Endodermal cell (in vitro differentiated cells): ENCODE data around the gene ADPRS. TPM values are rescaled to one million over a fixed set of nuclear protein-coding genes. Genes with fewer than 3 reads are reported as not detected.

Source experiments
- DNase-seq: peaks from one replicate; pipeline ENCODE4 v3.0.0-alpha.2; 2017
- H3K27ac ChIP-seq: 2 replicates; pipeline ENCODE4 v1.5.1; 2013; ENCODE audit warnings: mild to moderate bottlenecking, low read depth, low read length, moderate library complexity
- H3K27me3 ChIP-seq: 2 replicates; pipeline ENCODE4 v1.6.1; 2013; ENCODE audit warnings: mild to moderate bottlenecking, low read length, moderate library complexity; ENCODE audit not compliant: insufficient read depth, control insufficient read depth, poor library complexity, severe bottlenecking
- H3K36me3 ChIP-seq: 2 replicates; pipeline ENCODE4 v1.7.0; 2013; ENCODE audit warnings: mild to moderate bottlenecking, low read length, moderate library complexity; ENCODE audit not compliant: control insufficient read depth, insufficient read depth
- H3K4me1 ChIP-seq: one replicate; pipeline ENCODE4 v1.7.0; 2013; ENCODE audit warnings: low read length; ENCODE audit not compliant: control insufficient read depth, insufficient read depth
- H3K4me3 ChIP-seq: 2 replicates; pipeline ENCODE4 v1.5.1; 2013; ENCODE audit warnings: mild to moderate bottlenecking, low read length, moderate library complexity
- H3K9ac ChIP-seq: 2 replicates; pipeline ENCODE4 v1.6.1; 2013; ENCODE audit warnings: mild to moderate bottlenecking, low read length, moderate library complexity; ENCODE audit not compliant: poor library complexity, severe bottlenecking; ENCODE audit errors: extremely low read depth
- H3K9me3 ChIP-seq: 2 replicates; pipeline ENCODE4 v1.6.1; 2013; ENCODE audit warnings: mild to moderate bottlenecking, low read length, moderate library complexity; ENCODE audit not compliant: control insufficient read depth
- H3K27ac Mint-ChIP-seq: 2 replicates; pipeline ENCODE4 v1.8.0; 2020; ENCODE audit warnings: mixed read lengths
- H3K27me3 Mint-ChIP-seq: 2 replicates; pipeline ENCODE4 v1.8.0; 2021; ENCODE audit warnings: mild to moderate bottlenecking, mixed read lengths; ENCODE audit not compliant: insufficient read depth
- H3K36me3 Mint-ChIP-seq: 2 replicates; pipeline ENCODE4 v1.8.0; 2020; ENCODE audit warnings: low read depth, mixed read lengths
- H3K4me1 Mint-ChIP-seq: 2 replicates; pipeline ENCODE4 v1.8.0; 2020; ENCODE audit warnings: mixed read lengths
- H3K4me3 Mint-ChIP-seq: 2 replicates; pipeline ENCODE4 v1.8.0; 2020; ENCODE audit warnings: mild to moderate bottlenecking, moderate library complexity, mixed read lengths
- H3K9me3 Mint-ChIP-seq: 2 replicates; pipeline ENCODE4 v1.8.0; 2020; ENCODE audit warnings: mild to moderate bottlenecking, mixed read lengths
- CTCF ChIP-seq: fragments of 200-600 bp; sonication (generic); conservative IDR thresholded peaks from 2 replicates; pipeline ENCODE4 v1.5.0; 2021; ENCODE audit warnings: antibody characterized with exemption, mild to moderate bottlenecking
- WGBS, 2 experiments: methylation state at CpG; one replicate each; pipeline versions ENCODE4 v1.1.5 to v1.1.7; 2013; ENCODE audit warnings: missing lambda C conversion rate in 2 of 2, mixed read lengths in 1 of 2; ENCODE audit not compliant: insufficient coverage in 1 of 2, insufficient read length in 1 of 2; 5-methylcytosine and 5-hydroxymethylcytosine counted together
- total RNA-seq, 2 donors: library from RNA; stranded (reverse); fragmentation: NEBNext Ultra II Directional in 1 of 2; extraction: Animal tissue kit (Norgen Biotek cat#: 25700) in 1 of 2; gene quantifications; 2 replicates in 1 of 2; 3 replicates in 1 of 2; pipeline ENCODE4 v1.2.1, GENCODE V29; 2021

The ADPRS gene
- total RNA-seq, 2 donors from 2014 or later = 22.1 to 25.3 TPM

- Histone ChIP-seq H3K27me3 (no peaks in the 10 kb centered on the region), H3K9me3 (peaks cover 8% of the 10 kb centered on the region), H3K4me3 (no peak overlapping the region), H3K27ac (no peak overlapping the region), H3K4me1 (no peaks in the 10 kb centered on the region), H3K36me3 (peaks cover 30% of the 10 kb centered on the region), H3K9ac (no peak overlapping the region)
- no peak for TF ChIP-seq CTCF
- H3K4me3 Mint-ChIP-seq = no peak overlapping the region
- H3K27me3 Mint-ChIP-seq = no peaks in the 10 kb centered on the region
- H3K4me1 Mint-ChIP-seq = no peaks in the 10 kb centered on the region
- DNase-seq = no peak
- H3K36me3 Mint-ChIP-seq = peaks cover 38% of the 10 kb centered on the region
- 90 to 91% methylated on average over 1 of the region's 1 CpG for WGBS, 2 experiments
- H3K9me3 Mint-ChIP-seq = peaks cover 2% of the 10 kb centered on the region
- no peak overlapping the region for H3K27ac Mint-ChIP-seq
Measured at GRCh38 chr1:36142121-36142520, 53.4 kb downstream of the ADPRS start.

GRCh38 chr1:36143424-36143823 is 54.7 kb downstream of the ADPRS start:
- no peaks in the 10 kb centered on the region for H3K27me3 Mint-ChIP-seq
- Histone ChIP-seq H3K4me3 (no peak overlapping the region), H3K4me1 (no peaks in the 10 kb centered on the region), H3K27me3 (no peaks in the 10 kb centered on the region), H3K9me3 (peaks cover 8% of the 10 kb centered on the region), H3K36me3 (peaks cover 17% of the 10 kb centered on the region), H3K9ac (no peak overlapping the region), H3K27ac (no peak overlapping the region)
- H3K9me3 Mint-ChIP-seq = peaks cover 2% of the 10 kb centered on the region
- WGBS, 2 experiments = 95 to 97% methylated on average over 4 of the region's 4 CpGs
- H3K4me3 Mint-ChIP-seq = no peak overlapping the region
- no peaks in the 10 kb centered on the region for H3K4me1 Mint-ChIP-seq
- no peak for TF ChIP-seq CTCF
- DNase-seq = no peak
- H3K27ac Mint-ChIP-seq = no peak overlapping the region
- peaks cover 38% of the 10 kb centered on the region for H3K36me3 Mint-ChIP-seq

Other genes with a start within 250 kb of the ADPRS start
- 10 to 100 TPM; 54.5 to 65.7 TPM for gene AGO1, start 205.7 kb upstream of the ADPRS start, total RNA-seq
- 10 to 100 TPM; 32.8 to 39.8 TPM for gene AGO3, start 157.8 kb upstream of the ADPRS start, total RNA-seq
- gene TEKT2, start 4.8 kb upstream of the ADPRS start, total RNA-seq = 1 to 10 TPM; 5.6 to 9.5 TPM
- under 1 TPM; 0.18 to 0.40 TPM for gene COL8A2, start 36.3 kb downstream of the ADPRS start, total RNA-seq
- gene TRAPPC3, start 60.6 kb downstream of the ADPRS start, total RNA-seq = 10 to 100 TPM; 61.5 to 79.9 TPM
- 100 to 1,000 TPM; 119 to 120 TPM for gene MAP7D1, start 67.3 kb downstream of the ADPRS start, total RNA-seq
- gene THRAP3, start 135.6 kb downstream of the ADPRS start, total RNA-seq = 100 to 1,000 TPM; 145 to 165 TPM
- 10 to 100 TPM; 14.7 to 15.5 TPM for gene SH3D21, start 217.5 kb downstream of the ADPRS start, total RNA-seq
- gene EVA1B, start 234.8 kb downstream of the ADPRS start, total RNA-seq = 10 to 100 TPM; 14.1 to 16.3 TPM